Endometrial microvascular endothelial cells (primary cell): ENCODE measurements around the gene BTBD7. TPM values are rescaled to one million over a fixed set of nuclear protein-coding genes. Genes with fewer than 3 reads are reported as not detected.

ENCODE experiments used
- in situ Hi-C: cut with HindIII; loops from 2 replicates; pipeline ENCODE4 v1.10.0; 2017; ENCODE audit warnings: low sequenced_read_pairs, low pct_unique_long_range_greater_than_20kb; ENCODE audit errors: inconsistent ontology term
- total RNA-seq: library from RNA; depleted of rRNA; stranded (reverse); fragments of >200 nt; gene quantifications from one replicate; pipeline ENCODE4 v1.2.3, GENCODE V29; 2015; ENCODE audit errors: inconsistent ontology term

Gene BTBD7
- total RNA-seq, 1 donor from 2014 or later = 18.1 TPM

DNA sequence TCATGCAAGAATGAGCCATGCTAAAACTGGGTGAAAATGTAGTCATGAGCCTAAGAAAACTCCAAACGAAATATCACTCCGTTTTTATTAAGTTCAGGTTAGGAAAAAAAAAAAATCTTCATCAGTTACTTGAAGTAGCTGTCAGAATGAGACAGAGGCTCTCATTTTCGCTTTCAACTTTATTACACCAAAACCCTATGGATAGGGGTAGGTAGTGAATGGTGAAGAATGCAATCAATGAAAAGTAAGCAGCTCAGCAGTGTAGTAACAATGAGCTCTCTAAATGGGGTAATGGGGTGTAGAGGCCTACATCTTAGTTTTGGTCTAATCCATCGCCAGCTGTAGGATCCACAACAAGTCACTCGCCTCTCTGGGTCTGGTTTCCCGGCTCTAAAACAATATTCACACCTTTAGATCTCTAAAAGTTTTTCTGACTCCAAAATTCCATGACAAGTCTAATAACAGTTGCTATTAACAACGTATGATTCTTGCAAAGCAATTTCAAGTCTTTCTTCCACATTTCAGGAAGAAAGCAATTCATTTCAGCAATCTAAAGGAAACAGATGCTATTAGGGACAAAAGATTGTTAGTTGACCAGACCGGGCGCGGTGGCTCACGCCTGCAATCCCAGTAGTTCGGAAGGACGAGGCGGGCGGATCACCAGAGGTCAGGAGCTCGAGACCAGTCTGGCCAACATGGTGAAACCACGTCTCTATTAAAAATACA, 1.7 kb downstream of the BTBD7 start:
- in situ Hi-C loops = no loop called here

DNA sequence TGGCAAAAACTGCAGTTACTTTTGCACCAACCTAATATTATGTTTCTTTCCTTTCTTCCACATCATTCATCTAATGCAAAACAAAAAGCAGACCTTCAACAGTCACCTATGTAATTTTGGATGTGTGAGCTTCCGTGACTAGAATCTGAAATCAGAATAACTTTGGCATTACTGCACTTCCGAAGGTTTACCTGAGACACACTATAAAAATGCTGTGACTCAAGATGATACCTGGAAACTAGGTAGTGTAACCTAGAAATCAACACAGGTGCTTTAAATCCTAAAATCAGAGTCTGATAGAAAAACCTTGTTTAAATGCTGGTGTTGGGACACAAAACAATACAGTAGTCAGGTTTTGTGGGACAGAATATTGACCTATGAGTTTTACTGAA, 2.2 kb downstream of the BTBD7 start:
- in situ Hi-C loops = no loop called here

GRCh38 chr14:93329965-93330608, 2.7 kb downstream of the BTBD7 start:
- in situ Hi-C loops = no loop called here

DNA sequence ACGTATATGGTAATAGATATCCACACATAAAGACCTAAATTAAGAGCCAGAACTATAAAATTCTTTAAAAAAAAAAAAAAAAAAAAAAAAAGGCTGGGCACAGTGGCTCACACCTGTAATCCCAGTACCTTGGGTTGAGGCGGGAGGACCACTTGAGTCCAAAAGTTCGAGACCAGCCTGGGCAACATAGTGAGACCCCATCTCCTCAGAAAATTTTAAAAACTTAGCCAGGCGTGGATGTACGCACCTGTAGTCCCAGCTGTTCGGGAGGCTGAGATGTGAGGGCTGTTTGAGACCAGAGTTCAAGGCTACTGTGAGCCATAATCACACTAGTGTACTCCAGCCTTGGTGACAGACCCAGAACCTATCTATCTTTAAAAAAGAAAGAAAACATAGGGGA, 4.3 kb downstream of the BTBD7 start:
- in situ Hi-C loops = no loop called here

- in situ Hi-C loops = no loop called here
Observed at GRCh38 chr14:93326196-93326595, 6.6 kb downstream of the BTBD7 start.

GRCh38 chr14:93323600-93324174, 9.1 kb downstream of the BTBD7 start:
- in situ Hi-C loops = no loop called here

DNA sequence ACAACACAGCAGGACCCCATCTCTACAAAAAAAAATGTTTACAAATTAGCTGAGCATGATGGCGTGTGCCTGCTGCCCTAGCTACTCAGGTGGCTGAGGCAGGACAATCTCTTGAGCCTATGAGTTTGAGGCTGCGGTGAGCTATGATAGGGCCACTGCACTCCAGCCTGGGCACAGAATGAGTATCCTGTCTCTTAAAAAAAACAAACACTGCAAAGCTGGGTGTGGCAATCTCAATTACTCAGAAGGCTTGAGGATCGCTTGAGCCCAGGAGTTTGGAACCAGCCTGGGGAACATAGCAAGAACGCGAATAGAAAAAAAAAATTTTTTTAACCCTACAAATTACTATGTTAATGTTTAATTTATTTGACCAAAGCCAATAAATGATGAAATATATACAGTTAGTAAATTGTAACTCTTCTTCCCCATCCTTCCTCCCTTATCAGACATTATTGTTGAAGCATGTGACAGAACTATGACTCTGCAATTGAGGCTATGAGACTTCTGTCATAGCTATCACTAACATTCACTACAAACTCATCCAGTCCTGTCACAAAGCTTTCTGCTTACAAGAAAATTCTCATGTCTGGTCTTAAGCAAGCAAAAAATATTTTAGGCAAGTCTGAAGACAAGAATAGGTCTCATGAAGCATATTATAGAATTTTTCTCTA, 9.8 kb downstream of the BTBD7 start:
- in situ Hi-C loops = no loop called here

- in situ Hi-C loops = no loop called here
Observed at GRCh38 chr14:93320489-93320888, 12.3 kb downstream of the BTBD7 start.

GRCh38 chr14:93319958-93320357, 12.9 kb downstream of the BTBD7 start:
- in situ Hi-C loops = no loop called here

GRCh38 chr14:93319494-93319893, 13.3 kb downstream of the BTBD7 start:
- in situ Hi-C loops = no loop called here

DNA sequence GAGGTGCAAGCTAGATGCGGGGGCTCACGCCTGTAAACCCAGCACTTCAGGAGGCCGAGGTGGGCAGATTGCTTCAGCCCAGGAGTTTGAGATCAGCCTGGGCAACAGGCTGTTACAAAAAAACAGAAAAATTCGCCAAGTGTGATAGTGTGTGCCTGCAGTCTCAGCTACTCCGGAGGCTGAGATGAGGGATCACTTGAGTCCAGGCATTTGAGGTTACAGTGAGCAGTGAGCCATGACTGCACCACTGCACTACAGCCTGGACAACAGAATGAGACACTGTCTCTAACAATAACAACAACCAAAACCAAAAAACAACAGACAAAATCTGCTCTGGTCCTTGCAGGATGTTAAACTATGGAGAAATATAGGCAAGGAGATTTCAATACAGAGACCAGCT, 13.9 kb downstream of the BTBD7 start:
- in situ Hi-C loops = no loop called here

DNA sequence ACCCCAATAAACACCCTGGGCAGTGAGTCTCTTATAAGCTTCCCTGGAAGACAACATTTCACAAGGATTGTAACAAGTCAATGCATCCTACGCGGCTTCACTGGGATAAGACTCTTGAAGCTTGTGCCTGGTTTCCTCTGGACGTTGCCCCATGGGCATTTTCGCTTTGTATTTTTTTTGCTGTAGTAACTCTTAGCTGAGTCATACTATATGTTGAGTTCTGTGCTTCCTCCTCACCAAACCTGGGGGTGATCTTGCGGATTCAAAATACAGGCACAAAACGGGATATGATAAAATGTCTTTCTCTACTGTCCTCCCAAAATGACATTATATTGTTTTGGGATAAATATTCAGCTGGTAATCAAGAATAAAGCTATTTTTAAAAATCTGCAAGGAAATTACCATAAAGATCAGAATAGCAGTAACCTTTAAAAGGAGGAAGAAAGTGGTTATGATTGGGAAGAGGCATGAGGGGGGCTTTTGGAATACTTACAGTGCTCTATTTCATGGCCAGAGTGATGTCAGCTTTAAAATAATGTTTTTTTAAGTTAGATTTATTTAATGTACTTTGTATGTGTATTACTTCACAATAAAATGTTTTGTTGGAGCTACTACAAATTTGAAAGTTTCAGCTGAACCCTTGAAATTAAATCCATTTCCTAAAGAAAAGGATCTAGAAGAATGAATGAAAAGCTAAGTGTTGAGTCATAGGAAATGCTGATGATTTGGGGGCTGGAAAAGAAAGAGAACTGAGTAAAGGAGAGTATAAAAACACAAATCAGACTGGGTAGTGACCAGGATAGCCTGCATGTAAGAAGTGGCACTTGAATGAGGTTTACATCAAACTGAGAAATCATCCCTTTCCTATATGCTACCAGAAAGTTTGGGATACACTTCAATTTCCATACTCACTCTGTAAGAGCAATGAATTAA, 14.7 kb downstream of the BTBD7 start:
- in situ Hi-C loops = no loop called here

DNA sequence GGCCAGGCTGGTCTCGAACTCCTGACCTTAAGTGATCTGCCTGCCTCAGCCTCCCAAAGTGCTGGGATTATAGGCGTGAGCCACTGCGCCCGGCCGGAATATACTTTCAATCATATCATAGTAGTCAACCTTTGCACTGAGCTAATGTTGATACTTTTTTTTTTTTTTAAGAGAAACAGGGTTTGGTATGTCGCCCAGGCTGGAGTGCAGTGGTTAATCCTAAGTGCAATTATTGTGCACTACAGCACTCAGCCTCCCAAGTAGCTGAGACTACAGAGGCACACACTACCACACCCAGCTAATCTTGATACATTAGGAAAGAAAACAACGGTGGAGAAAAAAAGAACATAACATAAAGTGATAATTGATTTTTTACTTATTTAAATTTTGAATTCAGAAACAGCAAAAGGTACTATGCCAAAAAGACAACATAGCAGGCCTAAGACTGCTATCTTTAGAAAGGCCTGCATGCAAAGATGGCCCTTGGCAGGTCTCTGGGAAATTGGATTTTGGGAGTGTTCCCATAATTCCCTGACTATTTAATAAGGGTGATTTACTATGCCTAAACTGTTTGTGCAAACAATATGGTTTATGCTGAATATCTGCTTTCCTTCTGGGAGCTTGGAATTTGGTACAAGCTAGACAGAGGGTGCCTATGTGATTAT, 15.5 kb downstream of the BTBD7 start:
- in situ Hi-C loops = no loop called here

DNA sequence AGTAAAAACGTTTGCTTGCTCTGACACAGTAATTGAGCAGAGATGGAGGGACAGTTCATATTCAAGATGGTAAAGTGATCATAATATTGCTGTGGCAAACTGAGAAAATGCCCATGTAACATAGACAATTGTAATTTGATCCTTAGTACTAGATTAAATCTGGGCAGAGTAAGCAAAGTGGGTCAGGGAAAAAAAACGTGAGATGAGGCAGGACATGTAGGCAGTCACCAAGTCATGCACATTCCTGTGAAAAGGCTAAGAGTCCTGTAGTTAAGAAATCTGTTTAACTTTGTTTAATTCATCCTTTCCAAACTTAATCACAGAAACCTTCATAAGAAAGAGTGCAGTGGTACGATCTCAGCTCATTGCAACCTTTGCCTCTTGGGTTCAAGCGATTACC, 16.1 kb downstream of the BTBD7 start:
- in situ Hi-C loops = no loop called here

GRCh38 chr14:93315575-93315974, 17.3 kb downstream of the BTBD7 start:
- in situ Hi-C loops = no loop called here

GRCh38 chr14:93311082-93311481, 21.8 kb downstream of the BTBD7 start:
- in situ Hi-C loops = no loop called here

DNA sequence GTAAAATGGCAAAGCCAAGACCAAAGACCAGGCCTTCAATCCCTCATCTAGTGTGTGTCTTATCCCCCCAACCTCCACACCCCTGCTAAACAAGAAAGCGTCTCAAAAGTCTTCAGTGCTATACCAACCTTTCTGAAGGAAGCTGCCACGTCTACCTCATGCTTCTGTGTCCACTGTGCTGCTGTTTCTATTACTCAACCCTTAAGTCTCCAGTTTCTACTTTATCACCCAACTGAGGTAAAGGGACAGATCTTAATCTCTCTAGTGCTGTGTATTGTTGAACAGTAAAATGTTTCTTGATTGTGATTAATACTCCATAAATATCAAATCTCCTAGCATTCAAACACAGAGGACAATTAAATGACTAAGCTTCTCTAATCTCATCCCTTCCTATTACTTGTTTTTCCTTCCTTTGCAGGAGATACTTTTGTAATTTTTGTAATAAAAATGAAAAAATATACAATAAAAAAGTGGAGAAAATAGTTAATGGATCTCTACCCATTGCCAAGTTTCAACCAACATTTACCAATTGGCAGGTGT, 23.3 kb downstream of the BTBD7 start:
- in situ Hi-C loops = no loop called here

DNA sequence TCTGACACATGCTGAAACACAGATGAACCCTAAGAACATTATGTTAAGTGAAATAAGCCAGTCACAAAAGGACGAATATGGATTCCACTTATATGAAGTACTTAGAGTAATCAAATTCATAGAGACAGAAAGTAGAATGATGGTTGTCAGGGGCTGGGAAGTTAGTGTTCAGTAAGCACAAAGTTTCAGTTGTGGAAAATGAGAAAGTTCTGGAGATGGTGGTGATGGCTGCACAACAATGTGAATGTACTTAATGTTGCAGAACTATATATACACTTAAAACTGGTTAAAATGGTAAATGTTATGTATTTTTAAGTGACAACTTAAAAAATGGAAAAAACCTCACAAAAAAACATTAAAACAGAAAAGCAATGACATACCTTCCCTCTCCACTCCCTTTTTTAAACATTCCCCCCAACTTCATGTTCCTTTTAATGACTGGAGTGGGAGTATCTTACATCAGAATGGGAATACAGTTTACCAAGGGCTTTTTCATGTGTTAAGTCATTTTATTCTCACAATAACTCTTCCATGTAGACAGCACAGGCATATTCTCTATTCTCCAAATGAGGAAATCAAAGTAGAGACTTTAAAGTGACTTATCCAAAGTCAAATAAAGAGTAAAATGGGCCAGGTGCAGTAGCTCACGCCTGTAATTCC, 24.0 kb downstream of the BTBD7 start:
- in situ Hi-C loops = no loop called here
